HL-60 (cell line): Measurements from ENCODE around the gene SPATA9.

ENCODE experiments used
- DNase-seq, 2 experiments: peaks; one replicate each; pipeline ENCODE4 v3.0.0-alpha.2; 2010 to 2020; ENCODE audit warnings: low read depth in 1 of 2, low spot score in 1 of 2
- H3K27ac ChIP-seq: fragments of 250-450 bp; sonication (Bioruptor Pico); replicated peaks from 2 replicates; pipeline ENCODE4 v1.5.1; 2020; ENCODE audit warnings: mild to moderate bottlenecking, moderate library complexity
- H3K27me3 ChIP-seq: fragments of 250-450 bp; sonication (Bioruptor Pico); 2 replicates; pipeline ENCODE4 v1.5.1; 2021; ENCODE audit warnings: mild to moderate bottlenecking, moderate library complexity; ENCODE audit not compliant: insufficient read depth, poor library complexity, severe bottlenecking
- H3K4me3 ChIP-seq: replicated peaks from 2 replicates; pipeline ENCODE4 v1.5.1; 2011; ENCODE audit warnings: mild to moderate bottlenecking, control low read depth, low read length; ENCODE audit not compliant: insufficient read depth
- CTCF ChIP-seq: IDR thresholded peaks from one replicate; pipeline ENCODE4 v1.5.1; 2011; ENCODE audit warnings: low read length, control low read depth, inconsistent platforms; ENCODE audit not compliant: insufficient read depth
- GABPA ChIP-seq: IDR thresholded peaks from 2 replicates; pipeline ENCODE4 v1.6.1; 2012; ENCODE audit warnings: low read depth
- POLR2AphosphoS5 ChIP-seq: IDR thresholded peaks from 2 replicates; pipeline ENCODE4 v1.6.1; 2012; ENCODE audit warnings: low read depth
- REST ChIP-seq: IDR thresholded peaks from 2 replicates; pipeline ENCODE4 v1.6.1; 2012; ENCODE audit warnings: low read depth; ENCODE audit not compliant: insufficient replicate concordance
- SPI1 ChIP-seq: IDR thresholded peaks from 2 replicates; pipeline ENCODE4 v1.6.1; 2012; ENCODE audit warnings: low read depth, mild to moderate bottlenecking, borderline replicate concordance

The SPATA9 gene

GRCh38 chr5:95725071-95725820 lies 42.5 kb upstream of the SPATA9 start:
- no peak for DNase-seq
- Histone ChIP-seq H3K4me3 (no peak overlapping the region), H3K27me3 (no peaks in the 10 kb centered on the region), H3K27ac (no peak overlapping the region)
- TF ChIP-seq CTCF: no peak
- TF ChIP-seq GABPA: no peak
- no peak for TF ChIP-seq POLR2AphosphoS5
- TF ChIP-seq REST: no peak
- peak; percentile 40; the same call in 1 of the 2 replicates for TF ChIP-seq SPI1

GRCh38 chr5:95723632-95724369 lies 41.0 kb upstream of the SPATA9 start:
- peak in 1 of 2 experiments; percentile 12 for DNase-seq
- no peaks in the 10 kb centered on the region for H3K27me3 ChIP-seq
- no peak overlapping the region for H3K27ac ChIP-seq
- TF ChIP-seq POLR2AphosphoS5 (no peak), GABPA (no peak), CTCF (no peak), SPI1 (no peak), REST (no peak)
- no peak overlapping the region for H3K4me3 ChIP-seq

- H3K4me3 ChIP-seq: no peak overlapping the region
- H3K27me3 ChIP-seq: no peaks in the 10 kb centered on the region
- TF ChIP-seq POLR2AphosphoS5: no peak
- no peak for TF ChIP-seq GABPA
- TF ChIP-seq REST: no peak
- no peak for TF ChIP-seq SPI1
- no peak for TF ChIP-seq CTCF
- no peak for DNase-seq
- H3K27ac ChIP-seq: no peak overlapping the region
Measured at GRCh38 chr5:95721582-95722295, 38.9 kb upstream of the SPATA9 start.
